K562 (cell line): ENCODE results near the gene AGPAT2. TPM values are rescaled to one million over a fixed set of nuclear protein-coding genes. Genes with fewer than 3 reads are reported as not detected.
"Not testable (repeated sequence)": the region's sequence is repeated elsewhere in the genome, so short reads cannot be mapped to it uniquely, and the experiment has no call there.

Experiments
- ATAC-seq: fragments of 200-7000 bp; cut with Tn5 transposase; 3 replicates; pipeline ENCODE4 v1.9.1; 2020; ENCODE audit warnings: moderate library complexity
- BruUV-seq: library from RNA; stranded (reverse); fragments of 400-500 nt; replicated peaks from 2 replicates; lab custom pipeline; 2021; lab: Mats Ljungman, UMichigan
- CTCF ChIA-PET: fragments of 300-600 bp; formaldehyde crosslinking; extraction: SDS; loops from one replicate; lab custom pipeline; 2021; ENCODE audit warnings: low intra/inter-chr PET ratio; lab: Yijun Ruan, JAX
- POLR2A ChIA-PET: fragments of 300-600, 350-650 bp; sonication (Branson Sonifier 250); formaldehyde crosslinking; extraction: SDS; loops from one replicate; lab custom pipeline; 2021; ENCODE audit warnings: antibody characterized with exemption, inconsistent platforms; lab: Yijun Ruan, JAX
- DNase-seq, 4 experiments: peaks; one replicate each; pipeline versions ENCODE4 v3.0.0 to v3.0.0-alpha.2; 2011 to 2018; ENCODE audit warnings: low spot score in 3 of 4, mixed read lengths in 3 of 4; ENCODE audit errors: extremely low read depth in 1 of 4
- FAIRE-seq: peaks from 2 replicates; lab custom pipeline; 2011; peaks lifted over from hg19 to GRCh38; lab: Jason Lieb, UNC
- H2AFZ ChIP-seq: 2 replicates; pipeline ENCODE4 v1.6.0; 2011; ENCODE audit warnings: low read depth, low read length, control low read depth, inconsistent platforms
- H3K27ac ChIP-seq: fragments of 200-600 bp; 3 replicates; pipeline ENCODE4 v1.8.0; 2011; ENCODE audit warnings: low read depth, mild to moderate bottlenecking, control low read depth, inconsistent platforms, low read length, moderate library complexity, mixed read lengths; ENCODE audit errors: extremely low read depth
- H3K27me3 ChIP-seq, 2 experiments: fragments of 300-600 bp in 1 of 2; 2 replicates in 1 of 2; 3 replicates in 1 of 2; pipeline versions ENCODE4 v1.6.0 to v1.8.0; 2011; ENCODE audit warnings: inconsistent platforms in 2 of 2, low read length in 2 of 2, mild to moderate bottlenecking in 1 of 2, mixed read lengths in 1 of 2, moderate library complexity in 1 of 2; ENCODE audit not compliant: control insufficient read depth in 2 of 2, insufficient read depth in 2 of 2
- H3K36me3 ChIP-seq: fragments of 300-600 bp; 3 replicates; pipeline ENCODE4 v1.8.0; 2011; ENCODE audit warnings: mild to moderate bottlenecking, low read length, inconsistent platforms; ENCODE audit not compliant: control insufficient read depth, insufficient read depth
- H3K4me1 ChIP-seq, 2 experiments: fragments of 200-600 bp in 1 of 2; replicated peaks in 1 of 2; 2 replicates in 1 of 2; 3 replicates in 1 of 2; pipeline versions ENCODE4 v1.5.1 to v1.8.0; 2011; ENCODE audit warnings: inconsistent platforms in 2 of 2, low read length in 2 of 2, mild to moderate bottlenecking in 1 of 2, mixed read lengths in 1 of 2, moderate library complexity in 1 of 2; ENCODE audit not compliant: control insufficient read depth in 2 of 2, insufficient read depth in 2 of 2
- H3K4me2 ChIP-seq: 2 replicates; pipeline ENCODE4 v1.6.1; 2011; ENCODE audit warnings: low read length, control low read depth, inconsistent platforms, mixed read lengths; ENCODE audit not compliant: insufficient read depth
- H3K4me3 ChIP-seq: fragments of 200-600 bp; sonication (generic), shearing (Covaris generic); 2 replicates; pipeline ENCODE4 v1.5.1; 2016; ENCODE audit warnings: control low read depth, inconsistent platforms
- H3K79me2 ChIP-seq: fragments of 200-600 bp; 3 replicates; pipeline ENCODE4 v1.8.0; 2011; ENCODE audit warnings: low read length, inconsistent platforms; ENCODE audit not compliant: control insufficient read depth, insufficient read depth
- H3K9ac ChIP-seq, 2 experiments: 2 replicates each; pipeline versions ENCODE4 v1.6.0 to v1.6.1; 2011; ENCODE audit warnings: low read depth in 2 of 2, low read length in 2 of 2, control low read depth in 1 of 2, inconsistent platforms in 1 of 2, mild to moderate bottlenecking in 1 of 2, mixed read lengths in 1 of 2; ENCODE audit not compliant: insufficient read depth in 1 of 2
- H3K9me1 ChIP-seq: one replicate; pipeline ENCODE4 v1.6.0; 2011; ENCODE audit warnings: inconsistent platforms, mild to moderate bottlenecking, low read length, moderate library complexity; ENCODE audit not compliant: control insufficient read depth, insufficient read depth
- H3K9me3 ChIP-seq: replicated peaks from 2 replicates; pipeline ENCODE4 v1.5.1; 2011; ENCODE audit warnings: low read depth, low read length, inconsistent platforms; ENCODE audit not compliant: control insufficient read depth, insufficient read depth
- H4K20me1 ChIP-seq: replicated peaks from 2 replicates; pipeline ENCODE4 v1.6.1; 2011; ENCODE audit warnings: low read length, inconsistent platforms, mixed read lengths; ENCODE audit not compliant: control insufficient read depth, insufficient read depth
- ADNP ChIP-seq: fragments of 200-800 bp; sonication (Bioruptor generic); IDR thresholded peaks from 2 replicates; pipeline ENCODE4 v1.6.1; 2016; ENCODE audit warnings: missing genetic modification characterization, missing compliant biosample characterization
- BCOR ChIP-seq: fragments of 450-650 bp; IDR thresholded peaks from 2 replicates; pipeline ENCODE4 v1.6.1; 2016
- CBFA2T3 ChIP-seq: fragments of 450-650 bp; IDR thresholded peaks from 2 replicates; pipeline ENCODE4 v1.6.1; 2017
- DPF2 ChIP-seq: fragments of 450-650 bp; IDR thresholded peaks from 2 replicates; pipeline ENCODE4 v1.6.1; 2016
- FOSL1 ChIP-seq: fragments of 200-800 bp; sonication (Bioruptor generic); conservative IDR thresholded peaks from 2 replicates; pipeline ENCODE4 v1.6.1; 2016; ENCODE audit warnings: missing genetic modification characterization, missing compliant biosample characterization
- JUND ChIP-seq, 2 experiments: IDR thresholded peaks; 2 replicates in 1 of 2; 3 replicates in 1 of 2; pipeline ENCODE4 v1.6.1; 2011; ENCODE audit warnings: borderline replicate concordance in 2 of 2, low read depth in 2 of 2, low read length in 2 of 2, improper control_type of control experiment in 1 of 2, missing biosample characterization in 1 of 2, missing genetic modification characterization in 1 of 2, missing genetic modification reagents in 1 of 2
- KDM1A ChIP-seq, 2 experiments: fragments of 450-650 bp; IDR thresholded peaks; 2 replicates each; pipeline ENCODE4 v1.6.1; 2016; ENCODE audit warnings: mild to moderate bottlenecking in 2 of 2
- NFIC ChIP-seq: fragments of 450-650 bp; IDR thresholded peaks from 2 replicates; pipeline ENCODE4 v1.6.1; 2017; ENCODE audit warnings: mild to moderate bottlenecking, inconsistent platforms
- RCOR1 ChIP-seq, 2 experiments: IDR thresholded peaks; 2 replicates each; pipeline ENCODE4 v1.6.1; 2012; ENCODE audit warnings: low read depth in 2 of 2, low read length in 2 of 2, borderline replicate concordance in 1 of 2, improper control_type of control experiment in 1 of 2
- SMARCA5 ChIP-seq: fragments of 450-650 bp; IDR thresholded peaks from 2 replicates; pipeline ENCODE4 v1.6.1; 2016
- SMARCE1 ChIP-seq: fragments of 450-650 bp; IDR thresholded peaks from 2 replicates; pipeline ENCODE4 v1.7.1; 2016; ENCODE audit warnings: mild to moderate bottlenecking
- TRIM24 ChIP-seq, 2 experiments: fragments of 450-650 bp; IDR thresholded peaks; 2 replicates each; pipeline ENCODE4 v1.6.1; 2016
- ZNF121 ChIP-seq: sonication (generic); formaldehyde crosslinking; conservative IDR thresholded peaks from 2 replicates; pipeline ENCODE4 v1.8.0; 2022; ENCODE audit warnings: missing genetic modification reagents
- ZNF384 ChIP-seq: IDR thresholded peaks from 2 replicates; pipeline ENCODE4 v1.6.1; 2012; ENCODE audit warnings: low read depth, low read length, improper control_type of control experiment
- WGBS: fragments of 100-300 bp; shearing (Covaris generic); methylation state at CpG from one replicate; pipeline ENCODE4 v1.1.6; 2016; ENCODE audit warnings: low coverage, mixed read lengths; ENCODE audit not compliant: insufficient coverage; ENCODE audit errors: missing lambda C conversion rate; 5-methylcytosine and 5-hydroxymethylcytosine counted together
- in situ Hi-C: fragments of 300-500 bp; cut with MboI; formaldehyde crosslinking; loops from 4 replicates; pipeline ENCODE4 v1.15.0; 2018; ENCODE audit warnings: inconsistent platforms, mixed read lengths
- intact Hi-C: fragments of 100-400 bp; cut with micrococcal nuclease; formaldehyde crosslinking; loops from 2 replicates; pipeline ENCODE4 v1.14.2; 2022
- polyA plus RNA-seq, 8 experiments: library from polyadenylated mRNA; depleted of rRNA in 4 of 8; stranded (reverse) in 5 of 8; unstranded in 3 of 8; fragments of >200 nt; fragmentation: Nextera tagmentation in 2 of 8; fragmentation: Illumina TruSeq in 1 of 8; extraction: Ambion mirVana in 2 of 8; extraction: Trizol in 1 of 8; gene quantifications; 2 replicates each; pipeline versions ENCODE4 v1.2.1 to v1.2.3, GENCODE V29; 2011 to 2014; ENCODE audit warnings: inconsistent platforms in 1 of 8, missing spikeins in 1 of 8
- total RNA-seq, 7 experiments: library from RNA; depleted of rRNA in 6 of 7; stranded (reverse); fragments of >200 nt in 6 of 7; fragmentation: Illumina TruSeq in 2 of 7; extraction: Trizol in 2 of 7; gene quantifications; 2 replicates each; pipeline versions ENCODE4 v1.2.1 to v1.2.3, GENCODE V29; 2011 to 2021; ENCODE audit warnings: low replicate concordance in 1 of 7
- TF ChIP-seq, protein P1 (sequence below), 2 experiments: fragments of 450-650 bp in 1 of 2; sonication (generic) in 1 of 2; formaldehyde crosslinking in 1 of 2; IDR thresholded peaks in 1 of 2; conservative IDR thresholded peaks in 1 of 2; 2 replicates each; pipeline versions ENCODE4 v1.6.1 to v1.8.1; 2016 to 2023; ENCODE audit warnings: mild to moderate bottlenecking in 2 of 2, moderate library complexity in 2 of 2, inconsistent platforms in 1 of 2, missing genetic modification reagents in 1 of 2

Gene AGPAT2
- total and polyA plus RNA-seq, 9 of the 15 experiments (the other 6 are each of a cell fraction or from before 2014, with no cell fraction given) = 0.13 to 54.5 (median 23.9) TPM

DNA sequence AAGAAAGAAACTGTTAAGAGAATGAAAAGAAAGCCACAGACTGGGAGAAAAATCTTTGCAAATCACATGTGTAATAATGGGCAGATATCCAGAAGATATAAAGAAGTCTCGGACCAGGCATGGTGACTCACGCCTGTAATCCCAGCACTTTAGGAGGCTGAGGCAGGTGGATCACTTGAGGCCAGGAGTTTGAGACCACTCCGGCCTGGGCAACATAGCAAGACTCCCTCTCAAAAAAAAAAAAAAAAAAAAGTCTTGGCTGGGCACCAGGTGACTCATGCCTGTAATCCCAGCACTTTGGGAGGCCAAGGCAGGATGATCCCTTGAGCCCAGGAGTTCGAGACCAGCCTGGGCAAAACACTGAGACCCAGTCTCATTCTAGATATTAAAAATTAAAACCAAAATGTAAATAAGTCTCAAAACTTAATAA, 24.0 kb upstream of the AGPAT2 start:
- not testable (repeated sequence) for BruUV-seq, H3K9me1 ChIP-seq
- TF ChIP-seq RCOR1 (IDR thresholded peaks at IDR 0.05; ENCODE audit: borderline replicate concordance in 1 of 2, low read depth in 2 of 2, low read length in 2 of 2) (peak; percentile 9 to 66; a peak in 2 of 4 replicates), ZNF384 (peak; percentile 84), TRIM24 (IDR thresholded peaks at IDR 0.05) (0 out of 4 replicates have a peak, but pooled peaks of 1 of the 2 experiments have one; percentile 13), SMARCE1 (peak; percentile 39; the same call in 1 of the 2 replicates), KDM1A (IDR thresholded peaks at IDR 0.05) (peak; percentile 83 to 85), FOSL1 (tag) (peak; percentile 93), SMARCA5 (peak; percentile 69; the same call in 1 of the 2 replicates), CBFA2T3 (peak; percentile 21; the same call in 1 of the 2 replicates), ADNP (tag) (peak; percentile 91), NFIC (peak; percentile 85), ZNF121 (CRISPR knock-in tag) (peak; percentile 98), JUND (IDR thresholded peaks at IDR 0.05; ENCODE audit: borderline replicate concordance, low read depth, low read length) (peak; percentile 59; the same call in 1 of the 2 replicates), JUND (tag; IDR thresholded peaks at IDR 0.05; ENCODE audit: borderline replicate concordance, low read depth, low read length) (peak; percentile 33; the same call in 1 of the 3 replicates), DPF2 (peak; percentile 63), BCOR (peak; percentile 80)
- TF ChIP-seq, protein P1, sequence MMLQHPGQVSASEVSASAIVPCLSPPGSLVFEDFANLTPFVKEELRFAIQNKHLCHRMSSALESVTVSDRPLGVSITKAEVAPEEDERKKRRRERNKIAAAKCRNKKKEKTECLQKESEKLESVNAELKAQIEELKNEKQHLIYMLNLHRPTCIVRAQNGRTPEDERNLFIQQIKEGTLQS (IDR thresholded peaks at IDR 0.05) = peak; percentile 79
- TF ChIP-seq, protein P1 (CRISPR knock-in tag; conservative IDR thresholded peaks at IDR 0.05) = peak; percentile 65; the same call in 1 of the 2 replicates
- TF ChIP-seq, all 486 proteins: peak for 15; not testable (repeated sequence) for 471
- H3K9me3 ChIP-seq, H4K20me1 ChIP-seq, H3K27me3 ChIP-seq, intact Hi-C loops, H2AFZ ChIP-seq, H3K9ac ChIP-seq, DNase-seq, ATAC-seq, in situ Hi-C loops, H3K36me3 ChIP-seq, CTCF ChIA-PET, H3K27ac ChIP-seq, H3K4me3 ChIP-seq: not testable (repeated sequence)
- Histone ChIP-seq H3K4me2 (0 out of 2 replicates have a peak overlapping the region, but pooled peaks have one; percentile 75), H3K4me1 (peaks cover 15 to 64% of the 10 kb centered on the region in 2 experiments), H3K79me2 (peaks cover 12% of the 10 kb centered on the region)
- POLR2A ChIA-PET = interaction anchor here (0.7 to 1.4 kb wide), 3 partner anchors 8 to 40 kb away, joined by 3 to 4 read pairs (median 4); no protein-coding TSS in a partner anchor
- FAIRE-seq = peak; percentile 49
- 29% methylated on average over 3 of the region's 4 CpGs for WGBS
